NCI-H510A treated with DMSO at 0.1 percent for 48 hours (cell line): ENCODE data around the gene EPN2.

ENCODE experiments used
- DNase-seq: peaks from one replicate; lab custom pipeline; 2025; lab: John Stamatoyannopoulos, UW

The EPN2 gene

GRCh38 chr17:19381741-19382444 lies 144.7 kb downstream of the EPN2 start:
- DNase-seq: no peak

DNA sequence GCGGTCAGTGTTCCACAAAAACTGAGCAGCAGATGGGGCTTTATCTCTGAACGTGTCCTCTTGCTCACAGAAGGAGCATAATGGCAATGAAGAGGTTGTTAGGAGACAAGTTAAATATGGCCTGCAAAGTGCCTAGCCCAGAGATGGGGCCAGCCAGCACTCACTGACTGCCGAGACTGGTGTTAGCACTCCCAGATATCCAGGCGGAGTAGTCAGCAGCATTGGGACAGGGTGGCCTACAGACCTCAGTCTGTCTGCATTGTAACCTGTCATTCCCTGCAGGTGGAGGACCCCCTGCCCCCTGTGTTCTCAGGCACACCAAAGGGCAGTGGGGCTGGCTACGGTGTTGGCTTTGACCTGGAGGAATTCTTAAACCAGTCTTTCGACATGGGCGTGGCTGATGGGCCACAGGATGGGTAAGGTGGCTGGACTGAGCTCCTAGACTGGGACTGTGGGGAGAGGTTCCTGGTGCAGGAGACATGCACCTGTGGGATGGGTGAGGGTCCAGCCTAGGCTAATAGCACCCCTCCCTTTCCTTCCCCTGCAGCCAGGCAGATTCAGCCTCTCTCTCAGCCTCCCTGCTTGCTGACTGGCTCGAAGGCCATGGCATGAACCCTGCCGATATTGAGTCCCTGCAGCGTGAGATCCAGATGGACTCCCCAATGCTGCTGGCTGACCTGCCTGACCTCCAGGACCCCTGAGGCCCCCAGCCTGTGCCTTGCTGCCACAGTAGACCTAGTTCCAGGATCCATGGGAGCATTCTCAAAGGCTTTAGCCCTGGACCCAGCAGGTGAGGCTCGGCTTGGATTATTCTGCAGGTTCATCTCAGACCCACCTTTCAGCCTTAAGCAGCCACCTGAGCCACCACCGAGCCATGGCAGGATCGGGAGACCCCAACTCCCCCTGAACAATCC lies 145.6 kb downstream of the EPN2 start:
- no peak for DNase-seq

GRCh38 chr17:19383681-19384470 lies 146.7 kb downstream of the EPN2 start:
- DNase-seq: no peak

GRCh38 chr17:19384723-19385391 lies 147.7 kb downstream of the EPN2 start:
- DNase-seq: peak; percentile 26

DNA sequence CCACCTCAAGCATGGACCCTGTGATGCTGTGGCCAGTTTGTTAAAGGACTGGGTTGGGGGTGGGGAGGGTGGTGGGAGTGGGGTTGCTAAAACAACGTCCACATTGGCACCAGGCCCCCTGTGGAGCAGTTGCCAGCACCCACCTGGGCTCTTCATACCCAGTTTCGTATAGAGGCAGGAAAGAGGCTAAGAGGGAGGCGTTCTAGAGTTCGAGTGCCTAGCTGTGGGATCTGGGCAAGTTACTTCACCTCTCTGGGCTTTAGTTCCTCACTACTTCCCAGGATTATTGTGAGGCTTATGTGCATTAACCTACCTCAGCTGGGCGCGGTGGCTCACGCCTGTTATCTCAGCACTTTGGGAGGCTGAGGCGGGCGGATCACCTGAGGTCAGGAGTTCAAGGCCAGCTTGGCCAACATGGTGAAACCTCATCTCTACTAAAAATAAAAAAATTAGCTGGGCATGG lies 148.4 kb downstream of the EPN2 start:
- DNase-seq: no peak
